H1 (cell line): ENCODE results near the gene KRT76.

Experiments
- BCL11A ChIP-seq, 2 experiments: IDR thresholded peaks; one replicate each; pipeline ENCODE4 v1.6.1; 2011; ENCODE audit warnings: low read depth in 2 of 2, low read length in 2 of 2, mild to moderate bottlenecking in 2 of 2
- GABPA ChIP-seq: IDR thresholded peaks from 2 replicates; pipeline ENCODE4 v1.6.1; 2011; ENCODE audit warnings: mild to moderate bottlenecking, low read length, moderate library complexity, borderline replicate concordance; ENCODE audit not compliant: insufficient read depth
- MAX ChIP-seq: IDR thresholded peaks from 2 replicates; pipeline ENCODE4 v1.6.1; 2012; ENCODE audit warnings: inconsistent platforms
- RAD21 ChIP-seq, 2 experiments: IDR thresholded peaks in 1 of 2; conservative IDR thresholded peaks in 1 of 2; 2 replicates each; pipeline ENCODE4 v1.6.1; 2011; ENCODE audit warnings: low read depth in 2 of 2, low read length in 2 of 2, improper control_type of control experiment in 1 of 2, inconsistent platforms in 1 of 2, mild to moderate bottlenecking in 1 of 2, moderate library complexity in 1 of 2

GRCh38 chr12:52809166-52809565, 32.0 kb upstream of the KRT76 start:
- no peak for TF ChIP-seq RAD21 (IDR thresholded peaks at IDR 0.05 in 1 of 2, conservative IDR thresholded peaks at IDR 0.05 in 1 of 2; ENCODE audit: low read depth in 2 of 2, low read length in 2 of 2)
- TF ChIP-seq BCL11A (IDR thresholded peaks at IDR 0.05; ENCODE audit: low read depth in 2 of 2, low read length in 2 of 2), result no peak
- TF ChIP-seq GABPA, result no peak
- TF ChIP-seq MAX, result no peak
